Stimulated activated CD4-positive, alpha-beta T cell treated with anti-CD3 and anti-CD28 coated beads, Interleukin-15, amount 100 ng/mL, for 1 hour (primary cell): ENCODE results near the gene CCDC137.
"Not testable (repeated sequence)": the region's sequence is repeated elsewhere in the genome, so short reads cannot be mapped to it uniquely, and the experiment has no call there.

Source experiments
- DNase-seq, 2 donors: peaks; one replicate each; pipeline ENCODE4 v3.0.0-alpha.2; 2020; ENCODE audit warnings: low read depth in 1 of 2, low spot score in 1 of 2

Gene CCDC137

GRCh38 chr17:81650951-81651350, 15.6 kb upstream of the CCDC137 start:
- DNase-seq = no peak

- no peak for DNase-seq
These were observed 14.8 kb upstream of the CCDC137 start for GRCh38 chr17:81651692-81652091.

- DNase-seq = no peak
These were observed 13.4 kb upstream of the CCDC137 start for GRCh38 chr17:81652906-81653771.

- no peak for DNase-seq
These were observed 11.0 kb upstream of the CCDC137 start for GRCh38 chr17:81655378-81656117.

- DNase-seq = no peak
These were observed 10.3 kb upstream of the CCDC137 start, which contains the start of gene PDE6G for GRCh38 chr17:81656118-81656743. TSS of gene PDE6G (minus strand) at chr17:81656542. CDS start at chr17:81653305, 3,237 bp downstream.

- no peak for DNase-seq
These were observed 9.7 kb upstream of the CCDC137 start for GRCh38 chr17:81656835-81657234.

GRCh38 chr17:81659038-81659437, 7.5 kb upstream of the CCDC137 start:
- no peak for DNase-seq

GRCh38 chr17:81660441-81660840, 6.1 kb upstream of the CCDC137 start:
- no peak for DNase-seq

- no peak for DNase-seq
These were observed 4.5 kb upstream of the CCDC137 start for GRCh38 chr17:81662002-81662401.

- no peak for DNase-seq
These were observed 2.5 kb upstream of the CCDC137 start for GRCh38 chr17:81664051-81664470.

GRCh38 chr17:81665205-81666091, 1.1 kb upstream of the CCDC137 start:
- DNase-seq = peak in 1 of 2 donors; percentile 48

GRCh38 chr17:81666092-81666341, 520 bp upstream of the CCDC137 start:
- no peak for DNase-seq

GRCh38 chr17:81667754-81668153, 1.2 kb downstream of the CCDC137 start:
- no peak for DNase-seq

GRCh38 chr17:81672504-81672903, 6.0 kb downstream of the CCDC137 start:
- no peak for DNase-seq

- DNase-seq = no peak
These were observed 6.4 kb downstream of the CCDC137 start for GRCh38 chr17:81672954-81673353.

- DNase-seq = no peak
These were observed 7.2 kb downstream of the CCDC137 start for GRCh38 chr17:81673561-81674258.

- DNase-seq = not testable (repeated sequence)
These were observed 9.1 kb downstream of the CCDC137 start for GRCh38 chr17:81675515-81676221.

GRCh38 chr17:81676906-81677305, 10.4 kb downstream of the CCDC137 start:
- no peak for DNase-seq

GRCh38 chr17:81680150-81680549, 13.6 kb downstream of the CCDC137 start:
- no peak for DNase-seq

GRCh38 chr17:81681672-81682071, 15.1 kb downstream of the CCDC137 start:
- DNase-seq = no peak
